ENCODE data around the gene ABLIM2.

DNA sequence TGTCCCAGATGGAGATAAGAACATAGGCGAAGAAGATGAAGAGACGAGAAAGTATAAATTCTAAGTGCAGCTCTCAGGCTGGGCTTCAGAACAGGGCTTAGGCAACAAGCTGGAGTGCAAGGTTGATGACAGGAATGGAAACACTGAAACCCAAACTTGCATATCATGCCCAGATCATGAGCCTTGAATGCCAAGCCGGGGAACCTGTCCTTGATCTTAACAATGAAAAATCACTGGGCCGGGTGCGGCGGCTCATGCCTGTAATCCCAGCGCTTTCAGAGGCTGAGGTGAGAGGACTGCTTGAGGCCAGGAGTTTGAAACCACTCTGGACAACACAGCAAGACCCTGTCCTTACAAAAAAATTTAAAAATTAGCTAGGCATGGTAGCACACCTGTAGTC, 236.1 kb downstream of the ABLIM2 start:
- TF ChIP-seq, protein P1, sequence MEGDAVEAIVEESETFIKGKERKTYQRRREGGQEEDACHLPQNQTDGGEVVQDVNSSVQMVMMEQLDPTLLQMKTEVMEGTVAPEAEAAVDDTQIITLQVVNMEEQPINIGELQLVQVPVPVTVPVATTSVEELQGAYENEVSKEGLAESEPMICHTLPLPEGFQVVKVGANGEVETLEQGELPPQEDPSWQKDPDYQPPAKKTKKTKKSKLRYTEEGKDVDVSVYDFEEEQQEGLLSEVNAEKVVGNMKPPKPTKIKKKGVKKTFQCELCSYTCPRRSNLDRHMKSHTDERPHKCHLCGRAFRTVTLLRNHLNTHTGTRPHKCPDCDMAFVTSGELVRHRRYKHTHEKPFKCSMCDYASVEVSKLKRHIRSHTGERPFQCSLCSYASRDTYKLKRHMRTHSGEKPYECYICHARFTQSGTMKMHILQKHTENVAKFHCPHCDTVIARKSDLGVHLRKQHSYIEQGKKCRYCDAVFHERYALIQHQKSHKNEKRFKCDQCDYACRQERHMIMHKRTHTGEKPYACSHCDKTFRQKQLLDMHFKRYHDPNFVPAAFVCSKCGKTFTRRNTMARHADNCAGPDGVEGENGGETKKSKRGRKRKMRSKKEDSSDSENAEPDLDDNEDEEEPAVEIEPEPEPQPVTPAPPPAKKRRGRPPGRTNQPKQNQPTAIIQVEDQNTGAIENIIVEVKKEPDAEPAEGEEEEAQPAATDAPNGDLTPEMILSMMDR (IDR thresholded peaks at IDR 0.05; ENCODE audit: low read length), result no peak
- no peak for TF ChIP-seq EZH2 (optimal IDR thresholded peaks at IDR 0.05; ENCODE audit: low read depth, low read length)
